ENCODE measurements around the gene UBE3D.

UBE3D gene

DNA sequence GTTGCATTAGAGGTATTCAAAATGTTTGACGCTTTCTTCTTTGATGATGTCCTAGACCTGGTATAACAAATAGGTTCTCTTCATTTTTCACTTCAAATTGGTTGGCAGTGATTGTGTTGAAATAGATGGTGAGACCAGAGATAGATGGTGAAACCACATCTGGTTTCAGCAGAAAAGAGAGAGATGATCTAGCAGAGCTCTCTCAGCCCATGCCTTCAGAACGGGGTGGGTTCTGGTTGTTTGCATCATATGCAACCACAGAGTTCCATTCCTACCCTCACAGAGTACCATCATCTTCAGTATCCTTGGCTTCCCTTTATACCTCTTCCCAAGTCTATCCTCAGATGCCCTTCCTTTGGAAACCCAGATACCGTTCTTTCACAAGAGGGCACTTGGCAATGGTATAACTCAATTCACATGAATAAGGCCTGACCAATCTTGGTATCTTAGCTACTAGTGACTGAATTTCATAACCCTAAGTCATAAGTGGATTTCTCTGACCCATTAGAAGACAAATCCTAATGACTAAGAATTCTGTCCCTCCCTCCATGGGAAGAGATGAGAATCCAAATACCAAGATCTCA is 93.7 kb downstream of the UBE3D start:
- ChIA-PET CTCF (interaction anchor here (1.4 kb wide), 1 partner anchor 9 kb away, joined by 3 read pairs; no protein-coding TSS in a partner anchor), POLR2A (interaction anchor here (0.5 kb wide), 1 partner anchor 465 kb away, joined by 4 read pairs; no protein-coding TSS in a partner anchor)
- Histone ChIP-seq H3K9me3 (ENCODE audit: control insufficient read depth, insufficient read depth, low read depth, low read length) (no peaks in the 10 kb centered on the region), H3K36me3 (ENCODE audit: control insufficient read depth in 2 of 2, insufficient read depth in 1 of 2, low read length in 2 of 2) (no peaks in the 10 kb centered on the region), H3K27ac (ENCODE audit: extremely low read depth, low read depth, low read length) (no peak overlapping the region), H3K4me3 (ENCODE audit: low read depth, low read length) (no peak overlapping the region), H3K4me1 (ENCODE audit: control insufficient read depth, insufficient read depth, low read length) (no peaks in the 10 kb centered on the region)
- TF ChIP-seq ZNF292 (tag by site-specific recombination; IDR thresholded peaks at IDR 0.05; ENCODE audit: borderline replicate concordance, low read depth) (no peak), ZNF266 (tag by site-specific recombination; IDR thresholded peaks at IDR 0.05; ENCODE audit: low read depth) (no peak)
- TF ChIP-seq, protein P1, sequence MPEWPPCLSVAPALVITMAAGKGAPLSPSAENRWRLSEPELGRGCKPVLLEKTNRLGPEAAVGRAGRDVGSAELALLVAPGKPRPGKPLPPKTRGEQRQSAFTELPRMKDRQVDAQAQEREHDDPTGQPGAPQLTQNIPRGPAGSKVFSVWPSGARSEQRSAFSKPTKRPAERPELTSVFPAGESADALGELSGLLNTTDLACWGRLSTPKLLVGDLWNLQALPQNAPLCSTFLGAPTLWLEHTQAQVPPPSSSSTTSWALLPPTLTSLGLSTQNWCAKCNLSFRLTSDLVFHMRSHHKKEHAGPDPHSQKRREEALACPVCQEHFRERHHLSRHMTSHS (tag by site-specific recombination; IDR thresholded peaks at IDR 0.05), result no peak

DNA sequence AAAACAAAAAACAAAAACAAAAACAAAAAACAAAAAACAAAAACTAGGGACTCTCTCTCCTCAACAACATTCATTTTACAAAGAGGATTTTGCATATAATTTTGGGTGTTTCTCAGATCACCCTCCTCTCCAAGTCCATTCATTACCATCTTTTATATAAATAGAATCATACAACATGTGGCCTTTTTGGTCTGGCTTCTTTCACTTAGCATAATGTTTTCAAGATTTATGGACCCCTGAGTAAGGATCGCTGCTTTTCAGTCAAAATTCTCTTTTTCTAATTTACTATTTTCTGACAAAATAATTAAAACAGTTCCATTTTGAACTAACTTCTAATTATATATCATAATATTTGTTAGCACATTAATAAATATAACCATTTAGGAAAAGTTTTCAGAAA is 94.8 kb downstream of the UBE3D start:
- CTCF ChIA-PET, result no interaction called here

More for the DNA sequence above, 94.8 kb downstream of the UBE3D start:
- POLR2A ChIA-PET, result no interaction called here
- no peak overlapping the region for H3K4me3 ChIP-seq (ENCODE audit: low read depth, low read length)
- no peaks in the 10 kb centered on the region for H3K4me1 ChIP-seq (ENCODE audit: control insufficient read depth, insufficient read depth, low read length)
- H3K36me3 ChIP-seq (ENCODE audit: control insufficient read depth in 2 of 2, insufficient read depth in 1 of 2, low read length in 2 of 2), result no peaks in the 10 kb centered on the region
- no peaks in the 10 kb centered on the region for H3K9me3 ChIP-seq (ENCODE audit: control insufficient read depth, insufficient read depth, low read depth, low read length)
- TF ChIP-seq ZNF514 (tag by site-specific recombination; IDR thresholded peaks at IDR 0.05) (no peak), ZNF660 (tag by site-specific recombination; IDR thresholded peaks at IDR 0.05) (no peak), ZNF704 (tag by site-specific recombination; IDR thresholded peaks at IDR 0.05) (no peak), HOXD13 (CRISPR knock-in tag; IDR thresholded peaks at IDR 0.05; ENCODE audit: borderline replicate concordance) (no peak), GLIS1 (tag by site-specific recombination; IDR thresholded peaks at IDR 0.05) (no peak), ZNF677 (tag by site-specific recombination; IDR thresholded peaks at IDR 0.05) (no peak), ZNF555 (tag by site-specific recombination; conservative IDR thresholded peaks at IDR 0.05) (no peak), ZBTB17 (tag by site-specific recombination; IDR thresholded peaks at IDR 0.05) (no peak), ZNF148 (tag by site-specific recombination; IDR thresholded peaks at IDR 0.05; ENCODE audit: borderline replicate concordance) (no peak), ZNF629 (tag by site-specific recombination; IDR thresholded peaks at IDR 0.05) (no peak), ZNF223 (tag by site-specific recombination; IDR thresholded peaks at IDR 0.05) (no peak), ZNF2 (tag by site-specific recombination; IDR thresholded peaks at IDR 0.05) (no peak), ZNF211 (tag by site-specific recombination; IDR thresholded peaks at IDR 0.05; ENCODE audit: low read depth) (no peak), REPIN1 (tag by site-specific recombination; IDR thresholded peaks at IDR 0.05; ENCODE audit: low read depth) (no peak)
- TF ChIP-seq, protein P2, sequence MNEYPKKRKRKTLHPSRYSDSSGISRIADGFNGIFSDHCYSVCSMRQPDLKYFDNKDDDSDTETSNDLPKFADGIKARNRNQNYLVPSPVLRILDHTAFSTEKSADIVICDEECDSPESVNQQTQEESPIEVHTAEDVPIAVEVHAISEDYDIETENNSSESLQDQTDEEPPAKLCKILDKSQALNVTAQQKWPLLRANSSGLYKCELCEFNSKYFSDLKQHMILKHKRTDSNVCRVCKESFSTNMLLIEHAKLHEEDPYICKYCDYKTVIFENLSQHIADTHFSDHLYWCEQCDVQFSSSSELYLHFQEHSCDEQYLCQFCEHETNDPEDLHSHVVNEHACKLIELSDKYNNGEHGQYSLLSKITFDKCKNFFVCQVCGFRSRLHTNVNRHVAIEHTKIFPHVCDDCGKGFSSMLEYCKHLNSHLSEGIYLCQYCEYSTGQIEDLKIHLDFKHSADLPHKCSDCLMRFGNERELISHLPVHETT (tag by site-specific recombination; IDR thresholded peaks at IDR 0.05), result no peak
- TF ChIP-seq, protein P3, sequence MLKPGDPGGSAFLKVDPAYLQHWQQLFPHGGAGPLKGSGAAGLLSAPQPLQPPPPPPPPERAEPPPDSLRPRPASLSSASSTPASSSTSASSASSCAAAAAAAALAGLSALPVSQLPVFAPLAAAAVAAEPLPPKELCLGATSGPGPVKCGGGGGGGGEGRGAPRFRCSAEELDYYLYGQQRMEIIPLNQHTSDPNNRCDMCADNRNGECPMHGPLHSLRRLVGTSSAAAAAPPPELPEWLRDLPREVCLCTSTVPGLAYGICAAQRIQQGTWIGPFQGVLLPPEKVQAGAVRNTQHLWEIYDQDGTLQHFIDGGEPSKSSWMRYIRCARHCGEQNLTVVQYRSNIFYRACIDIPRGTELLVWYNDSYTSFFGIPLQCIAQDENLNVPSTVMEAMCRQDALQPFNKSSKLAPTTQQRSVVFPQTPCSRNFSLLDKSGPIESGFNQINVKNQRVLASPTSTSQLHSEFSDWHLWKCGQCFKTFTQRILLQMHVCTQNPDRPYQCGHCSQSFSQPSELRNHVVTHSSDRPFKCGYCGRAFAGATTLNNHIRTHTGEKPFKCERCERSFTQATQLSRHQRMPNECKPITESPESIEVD (tag by site-specific recombination; IDR thresholded peaks at IDR 0.05), result no peak
- TF ChIP-seq, protein P4, sequence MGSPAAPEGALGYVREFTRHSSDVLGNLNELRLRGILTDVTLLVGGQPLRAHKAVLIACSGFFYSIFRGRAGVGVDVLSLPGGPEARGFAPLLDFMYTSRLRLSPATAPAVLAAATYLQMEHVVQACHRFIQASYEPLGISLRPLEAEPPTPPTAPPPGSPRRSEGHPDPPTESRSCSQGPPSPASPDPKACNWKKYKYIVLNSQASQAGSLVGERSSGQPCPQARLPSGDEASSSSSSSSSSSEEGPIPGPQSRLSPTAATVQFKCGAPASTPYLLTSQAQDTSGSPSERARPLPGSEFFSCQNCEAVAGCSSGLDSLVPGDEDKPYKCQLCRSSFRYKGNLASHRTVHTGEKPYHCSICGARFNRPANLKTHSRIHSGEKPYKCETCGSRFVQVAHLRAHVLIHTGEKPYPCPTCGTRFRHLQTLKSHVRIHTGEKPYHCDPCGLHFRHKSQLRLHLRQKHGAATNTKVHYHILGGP (tag by site-specific recombination; IDR thresholded peaks at IDR 0.05), result no peak
- TF ChIP-seq, protein P5, sequence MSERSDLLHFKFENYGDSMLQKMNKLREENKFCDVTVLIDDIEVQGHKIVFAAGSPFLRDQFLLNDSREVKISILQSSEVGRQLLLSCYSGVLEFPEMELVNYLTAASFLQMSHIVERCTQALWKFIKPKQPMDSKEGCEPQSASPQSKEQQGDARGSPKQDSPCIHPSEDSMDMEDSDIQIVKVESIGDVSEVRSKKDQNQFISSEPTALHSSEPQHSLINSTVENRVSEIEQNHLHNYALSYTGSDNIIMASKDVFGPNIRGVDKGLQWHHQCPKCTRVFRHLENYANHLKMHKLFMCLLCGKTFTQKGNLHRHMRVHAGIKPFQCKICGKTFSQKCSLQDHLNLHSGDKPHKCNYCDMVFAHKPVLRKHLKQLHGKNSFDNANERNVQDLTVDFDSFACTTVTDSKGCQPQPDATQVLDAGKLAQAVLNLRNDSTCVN (tag by site-specific recombination; optimal IDR thresholded peaks at IDR 0.05), result no peak
- no peak overlapping the region for H3K27ac ChIP-seq (ENCODE audit: extremely low read depth, low read depth, low read length)

Measured in HEK293 (cell line).